ENCODE data around the gene ARIH1. TPM values are rescaled to one million over a fixed set of nuclear protein-coding genes. Genes with fewer than 3 reads are reported as not detected.
"Not testable (repeated sequence)": the region's sequence is repeated elsewhere in the genome, so short reads cannot be mapped to it uniquely, and the experiment has no call there.

The ARIH1 gene
- total and polyA plus RNA-seq, 8 donors = 16.1 to 380 (median 29.5) TPM

DNA sequence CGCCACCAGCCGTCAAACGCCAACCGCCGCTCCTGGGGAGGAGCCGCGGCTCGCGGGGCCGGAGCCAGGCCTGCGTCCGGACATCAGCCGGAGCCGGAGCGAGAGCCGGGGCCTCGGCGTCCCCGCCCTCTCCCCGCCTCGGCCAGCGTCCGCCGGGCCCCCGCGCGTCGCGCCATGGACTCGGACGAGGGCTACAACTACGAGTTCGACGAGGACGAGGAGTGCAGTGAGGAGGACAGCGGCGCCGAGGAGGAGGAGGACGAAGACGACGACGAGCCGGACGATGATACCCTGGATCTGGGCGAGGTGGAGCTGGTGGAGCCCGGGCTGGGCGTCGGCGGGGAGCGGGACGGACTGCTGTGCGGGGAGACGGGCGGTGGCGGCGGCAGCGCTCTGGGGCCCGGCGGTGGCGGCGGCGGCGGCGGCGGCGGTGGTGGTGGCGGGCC is 359 bp downstream of the ARIH1 start:
- Histone ChIP-seq H3K9me3 (no peaks in the 10 kb centered on the region), H3K27ac (peak overlapping the region; percentile 89 to 100 (median 99)), H3K36me3 (peaks cover 7 to 22% (median 16%) of the 10 kb centered on the region in 4 donors), H3K4me3 (peak overlapping the region; percentile 75 to 94 (median 81)), H3K27me3 (no peaks in the 10 kb centered on the region), H3K4me1 (peaks cover 35 to 54% (median 51%) of the 10 kb centered on the region in 4 donors)
- intact Hi-C loops (cut with DNase I; ENCODE audit: low total_unique reads) = no loop called here
- TF ChIP-seq POLR2AphosphoS5 (IDR thresholded peaks at IDR 0.05) (no peak), EP300 (IDR thresholded peaks at IDR 0.05) (no peak), POLR2A (IDR thresholded peaks at IDR 0.05) (no peak)
- TF ChIP-seq, protein P1, sequence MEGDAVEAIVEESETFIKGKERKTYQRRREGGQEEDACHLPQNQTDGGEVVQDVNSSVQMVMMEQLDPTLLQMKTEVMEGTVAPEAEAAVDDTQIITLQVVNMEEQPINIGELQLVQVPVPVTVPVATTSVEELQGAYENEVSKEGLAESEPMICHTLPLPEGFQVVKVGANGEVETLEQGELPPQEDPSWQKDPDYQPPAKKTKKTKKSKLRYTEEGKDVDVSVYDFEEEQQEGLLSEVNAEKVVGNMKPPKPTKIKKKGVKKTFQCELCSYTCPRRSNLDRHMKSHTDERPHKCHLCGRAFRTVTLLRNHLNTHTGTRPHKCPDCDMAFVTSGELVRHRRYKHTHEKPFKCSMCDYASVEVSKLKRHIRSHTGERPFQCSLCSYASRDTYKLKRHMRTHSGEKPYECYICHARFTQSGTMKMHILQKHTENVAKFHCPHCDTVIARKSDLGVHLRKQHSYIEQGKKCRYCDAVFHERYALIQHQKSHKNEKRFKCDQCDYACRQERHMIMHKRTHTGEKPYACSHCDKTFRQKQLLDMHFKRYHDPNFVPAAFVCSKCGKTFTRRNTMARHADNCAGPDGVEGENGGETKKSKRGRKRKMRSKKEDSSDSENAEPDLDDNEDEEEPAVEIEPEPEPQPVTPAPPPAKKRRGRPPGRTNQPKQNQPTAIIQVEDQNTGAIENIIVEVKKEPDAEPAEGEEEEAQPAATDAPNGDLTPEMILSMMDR (IDR thresholded peaks at IDR 0.05) = no peak
- WGBS, 5 donors = 0 to 1% (median 0%) methylated on average over 11 to 67 of the region's 67 CpGs
- no peak for DNase-seq

DNA sequence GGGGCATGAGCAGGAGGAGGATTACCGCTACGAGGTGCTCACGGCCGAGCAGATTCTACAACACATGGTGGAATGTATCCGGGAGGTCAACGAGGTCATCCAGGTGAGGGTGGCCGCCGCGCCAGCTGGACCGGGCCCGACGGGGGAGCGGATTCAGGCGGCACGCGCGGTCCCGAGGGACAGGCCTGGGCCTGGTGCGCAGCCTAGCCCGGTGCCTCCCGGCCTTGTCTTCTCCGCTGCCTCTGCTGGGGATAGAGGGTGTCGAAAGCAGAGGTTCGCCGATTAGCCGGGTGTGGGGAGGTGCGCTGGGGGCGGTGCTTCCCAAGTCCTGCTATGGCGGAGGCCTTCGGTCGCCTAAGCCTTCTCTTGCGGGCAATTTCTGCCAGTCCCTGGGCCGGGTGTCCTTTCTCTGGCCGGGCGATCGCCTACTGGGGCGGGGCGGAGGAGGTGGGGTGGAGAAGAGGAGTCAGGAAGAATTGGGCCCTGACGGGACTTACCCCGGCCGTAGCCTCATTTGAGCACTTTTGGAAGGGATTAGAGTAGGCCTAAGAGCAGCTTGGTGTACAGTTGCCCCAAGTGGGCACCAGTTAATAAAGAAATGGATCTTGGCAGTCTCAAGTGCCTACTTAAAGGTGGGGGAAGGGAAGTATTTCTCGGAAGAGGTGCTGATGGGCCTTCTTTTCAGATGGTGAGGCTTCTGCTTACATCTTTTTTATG is 940 bp downstream of the ARIH1 start:
- peak; percentile 81 to 94 for DNase-seq
- H3K9me3 ChIP-seq = no peaks in the 10 kb centered on the region
- peak overlapping the region; percentile 75 to 94 (median 81) for H3K4me3 ChIP-seq
- peak overlapping the region; percentile 89 to 100 (median 99) for H3K27ac ChIP-seq
- TF ChIP-seq, protein P1 (IDR thresholded peaks at IDR 0.05) = no peak
- TF ChIP-seq POLR2A (IDR thresholded peaks at IDR 0.05) = peak in 2 of 4 donors; percentile 27 to 54
- TF ChIP-seq EP300 (IDR thresholded peaks at IDR 0.05) = no peak
- peak; percentile 26 to 86 (median 82) for TF ChIP-seq POLR2AphosphoS5 (IDR thresholded peaks at IDR 0.05)
- H3K36me3 ChIP-seq = peaks cover 7 to 28% (median 22%) of the 10 kb centered on the region in 4 donors
- intact Hi-C loops (cut with DNase I; ENCODE audit: low total_unique reads) = no loop called here
- 0 to 1% (median 1%) methylated on average over 20 to 42 of the region's 42 CpGs for WGBS, 5 donors
- H3K4me1 ChIP-seq = peaks cover 35 to 59% (median 54%) of the 10 kb centered on the region in 4 donors
- no peaks in the 10 kb centered on the region for H3K27me3 ChIP-seq

DNA sequence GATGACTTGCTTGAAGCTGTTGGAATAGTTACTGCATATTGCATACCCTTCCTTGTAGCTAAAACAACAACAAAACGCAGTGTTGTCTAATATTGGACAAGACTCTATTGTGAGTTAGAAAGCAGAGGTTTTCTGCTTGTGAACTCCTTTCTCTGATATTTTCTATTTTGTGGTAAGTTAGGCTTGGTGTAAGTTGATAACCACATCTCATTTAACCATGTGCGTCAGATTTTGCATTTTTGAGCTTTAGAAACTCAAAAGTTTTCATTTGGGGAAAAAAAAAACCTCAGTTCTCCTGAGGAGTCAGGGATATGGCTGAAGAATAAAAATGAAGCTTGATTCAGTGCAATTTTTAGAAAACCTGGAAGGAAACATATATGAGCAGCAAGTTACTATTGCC is 1.5 kb downstream of the ARIH1 start:
- DNase-seq = no peak
- Histone ChIP-seq H3K4me3 (peak overlapping the region; percentile 75 to 94 (median 81)), H3K27me3 (no peaks in the 10 kb centered on the region), H3K4me1 (peaks cover 41 to 64% (median 58%) of the 10 kb centered on the region in 4 donors), H3K9me3 (no peaks in the 10 kb centered on the region), H3K27ac (peak overlapping the region; percentile 89 to 100 (median 99)), H3K36me3 (peaks cover 7 to 34% (median 27%) of the 10 kb centered on the region in 4 donors)
- WGBS, 5 donors = 3 to 11% (median 7%) methylated on average over 2 of the region's 2 CpGs
- TF ChIP-seq, protein P1 (IDR thresholded peaks at IDR 0.05) = no peak
- TF ChIP-seq EP300 (IDR thresholded peaks at IDR 0.05) = no peak
- TF ChIP-seq POLR2A (IDR thresholded peaks at IDR 0.05) = no peak
- no peak for TF ChIP-seq POLR2AphosphoS5 (IDR thresholded peaks at IDR 0.05)
- intact Hi-C loops (cut with DNase I; ENCODE audit: low total_unique reads) = no loop called here

DNA sequence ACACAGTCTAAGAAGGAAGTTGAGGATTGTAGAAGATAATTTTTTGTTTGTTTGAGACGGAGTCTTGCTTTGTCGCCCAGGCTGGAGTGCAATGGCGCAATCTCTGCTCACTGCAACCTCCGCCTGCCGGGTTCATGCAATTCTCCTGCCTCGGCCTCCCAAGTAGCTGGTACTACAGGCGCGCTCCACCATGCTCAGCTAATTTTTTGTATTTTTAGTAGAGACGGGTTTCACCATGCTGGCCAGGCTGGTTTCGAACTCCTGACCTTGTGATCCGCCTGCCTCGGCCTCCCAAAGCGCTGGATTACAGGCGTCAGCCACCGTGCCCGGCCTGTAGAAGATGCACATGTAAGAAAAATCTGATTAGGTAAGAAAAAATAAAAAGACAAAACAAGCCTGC is 2.2 kb downstream of the ARIH1 start:
- Histone ChIP-seq H3K27ac (peak overlapping the region in 4 of 5 donors; percentile 98 to 100 (median 100)), H3K4me1 (peaks cover 41 to 71% (median 62%) of the 10 kb centered on the region in 4 donors), H3K4me3 (peak overlapping the region; percentile 75 to 94 (median 81)), H3K36me3 (peaks cover 7 to 34% (median 27%) of the 10 kb centered on the region in 4 donors)
- H3K9me3 ChIP-seq; H3K27me3 ChIP-seq; intact Hi-C loops (cut with DNase I; ENCODE audit: low total_unique reads); DNase-seq: not testable (repeated sequence)
- WGBS, 5 donors = 76 to 81% (median 79%) methylated on average over 16 of the region's 16 CpGs
